SK-N-SH (cell line): ENCODE results near the gene EIF3A. TPM values are rescaled to one million over a fixed set of nuclear protein-coding genes. Genes with fewer than 3 reads are reported as not detected.

Experiments used
- CTCF ChIA-PET: fragments of 300-600, 350-600 bp; formaldehyde crosslinking; extraction: SDS; loops from one replicate; lab custom pipeline; 2021; lab: Yijun Ruan, JAX
- POLR2A ChIA-PET: fragments of 350-600 bp; sonication (Branson Sonifier 250); formaldehyde crosslinking; extraction: SDS; loops from one replicate; lab custom pipeline; 2020; ENCODE audit warnings: antibody characterized with exemption, inconsistent platforms; lab: Yijun Ruan, JAX
- DNase-seq: peaks from one replicate; pipeline ENCODE4 v3.0.0; 2012
- H2AFZ ChIP-seq: fragments of 200-600 bp; sonication (generic); 2 replicates; pipeline ENCODE4 v1.8.1; 2016; ENCODE audit warnings: antibody characterized with exemption, mild to moderate bottlenecking, low read depth
- H3F3A ChIP-seq: fragments of 200-600 bp; sonication (generic); replicated peaks from 2 replicates; pipeline ENCODE3; 2016; ENCODE audit warnings: antibody characterized with exemption, mild to moderate bottlenecking; ENCODE audit not compliant: insufficient read depth
- H3K27ac ChIP-seq, 2 experiments: fragments of 200-500 bp in 1 of 2; fragments of 200-600 bp in 1 of 2; sonication (Bioruptor generic) in 1 of 2; sonication (generic), shearing (Covaris generic) in 1 of 2; 2 replicates each; pipeline versions ENCODE4 v1.5.1 to v1.6.1; 2014 to 2016; ENCODE audit warnings: low read depth in 2 of 2, inconsistent platforms in 1 of 2, low read length in 1 of 2, mild to moderate bottlenecking in 1 of 2, mixed read lengths in 1 of 2
- H3K27me3 ChIP-seq: fragments of 200-600 bp; sonication (generic), shearing (Covaris generic); 2 replicates; pipeline ENCODE4 v1.6.1; 2016; ENCODE audit warnings: mixed run types; ENCODE audit not compliant: insufficient read depth
- H3K36me3 ChIP-seq, 2 experiments: fragments of 200-500 bp in 1 of 2; fragments of 200-600 bp in 1 of 2; sonication (Bioruptor generic) in 1 of 2; sonication (generic) in 1 of 2; replicated peaks in 1 of 2; 2 replicates each; pipeline versions ENCODE3 to v1.5.1; 2014 to 2016; ENCODE audit warnings: low read length in 1 of 2, mild to moderate bottlenecking in 1 of 2; ENCODE audit not compliant: insufficient read depth in 2 of 2, control insufficient read depth in 1 of 2
- H3K4me1 ChIP-seq, 2 experiments: fragments of 200-500 bp in 1 of 2; fragments of 200-600 bp in 1 of 2; sonication (Bioruptor generic) in 1 of 2; sonication (generic), shearing (Covaris generic) in 1 of 2; 2 replicates each; pipeline versions ENCODE4 v1.5.1 to v1.6.1; 2014 to 2016; ENCODE audit warnings: low read depth in 1 of 2, low read length in 1 of 2, mixed run types in 1 of 2; ENCODE audit not compliant: insufficient read depth in 2 of 2, control insufficient read depth in 1 of 2
- H3K4me2 ChIP-seq: fragments of 200-600 bp; sonication (generic), shearing (Covaris generic); 2 replicates; pipeline ENCODE4 v1.6.1; 2017; ENCODE audit warnings: mixed run types
- H3K4me3 ChIP-seq, 2 experiments: fragments of 200-500 bp in 1 of 2; fragments of 200-600 bp in 1 of 2; sonication (Bioruptor generic) in 1 of 2; sonication (generic), shearing (Covaris generic) in 1 of 2; 2 replicates each; pipeline versions ENCODE4 v1.5.1 to v1.8.1; 2014 to 2016; ENCODE audit warnings: low read depth in 2 of 2, inconsistent platforms in 1 of 2, low read length in 1 of 2, mild to moderate bottlenecking in 1 of 2, mixed read lengths in 1 of 2, moderate library complexity in 1 of 2
- H3K79me2 ChIP-seq: fragments of 200-600 bp; sonication (generic); 2 replicates; pipeline ENCODE4 v1.8.1; 2017; ENCODE audit warnings: mild to moderate bottlenecking; ENCODE audit not compliant: insufficient read depth
- H3K9ac ChIP-seq: fragments of 200-600 bp; sonication (generic); 2 replicates; pipeline ENCODE4 v1.6.1; 2017; ENCODE audit warnings: mixed run types
- H3K9me2 ChIP-seq: fragments of 200-600 bp; sonication (generic); 2 replicates; pipeline ENCODE4 v1.6.1; 2017; ENCODE audit warnings: mixed run types
- H3K9me3 ChIP-seq: fragments of 200-600 bp; sonication (generic); 2 replicates; pipeline ENCODE4 v1.6.1; 2017; ENCODE audit warnings: mixed run types, mild to moderate bottlenecking, moderate library complexity
- H4K20me1 ChIP-seq: fragments of 200-600 bp; sonication (generic); 2 replicates; pipeline ENCODE4 v1.6.1; 2017; ENCODE audit warnings: mild to moderate bottlenecking, mixed run types; ENCODE audit not compliant: insufficient read depth
- CHD2 ChIP-seq: fragments of 150-350 bp; IDR thresholded peaks from 2 replicates; pipeline ENCODE4 v1.6.1; 2018; ENCODE audit warnings: low read length; ENCODE audit not compliant: partially characterized antibody
- ELF1 ChIP-seq: IDR thresholded peaks from 2 replicates; pipeline ENCODE4 v1.4.0; 2012
- EZH2phosphoT487 ChIP-seq: fragments of 200-600 bp; sonication (generic); IDR thresholded peaks from 2 replicates; pipeline ENCODE4 v1.6.1; 2017; ENCODE audit warnings: low read depth, mixed run types, mild to moderate bottlenecking, antibody characterized with exemption, moderate library complexity, borderline replicate concordance
- FOXJ3 ChIP-seq: sonication (generic); formaldehyde crosslinking; IDR thresholded peaks from 2 replicates; pipeline ENCODE4 v1.5.1; 2020; ENCODE audit warnings: mild to moderate bottlenecking, missing genetic modification reagents
- FOXM1 ChIP-seq: IDR thresholded peaks from 2 replicates; pipeline ENCODE4 v1.4.0; 2012; ENCODE audit warnings: low read depth, mild to moderate bottlenecking
- GATA2 ChIP-seq: sonication (generic); formaldehyde crosslinking; IDR thresholded peaks from 2 replicates; pipeline ENCODE4 v1.5.0; 2020; ENCODE audit warnings: mild to moderate bottlenecking, missing genetic modification reagents
- JUND ChIP-seq: IDR thresholded peaks from 2 replicates; pipeline ENCODE4 v1.4.0; 2012
- POLR2AphosphoS5 ChIP-seq: IDR thresholded peaks from 2 replicates; pipeline ENCODE4 v1.6.1; 2012; ENCODE audit warnings: low read depth, low read length
- RAD21 ChIP-seq: IDR thresholded peaks from 2 replicates; pipeline ENCODE4 v1.6.1; 2012; ENCODE audit warnings: mild to moderate bottlenecking, low read length
- WGBS: methylation state at CpG from one replicate; pipeline ENCODE4 v1.1.6; 2017; ENCODE audit warnings: low lambda C conversion rate; 5-methylcytosine and 5-hydroxymethylcytosine counted together
- polyA plus RNA-seq, 3 experiments: library from polyadenylated mRNA; depleted of rRNA; stranded (reverse); fragments of >200 nt; gene quantifications; 2 replicates each; pipeline ENCODE4 v1.2.3, GENCODE V29; 2012
- TF ChIP-seq, protein P1 (sequence below): fragments of 150-350 bp; IDR thresholded peaks from 2 replicates; pipeline ENCODE4 v1.6.1; 2017; ENCODE audit warnings: antibody characterized with exemption, low read length, low read depth, borderline replicate concordance
- TF ChIP-seq, protein P2 (sequence below): fragments of 200-600 bp; sonication (generic); IDR thresholded peaks from 2 replicates; pipeline ENCODE4 v1.6.1; 2017; ENCODE audit warnings: antibody characterized with exemption, mild to moderate bottlenecking, moderate library complexity
- TF ChIP-seq, protein P3 (sequence below): IDR thresholded peaks from 2 replicates; pipeline ENCODE4 v1.6.1; 2012; ENCODE audit warnings: mild to moderate bottlenecking, low read depth, low read length, moderate library complexity
- TF ChIP-seq, protein P4 (sequence below): IDR thresholded peaks from 2 replicates; pipeline ENCODE4 v1.4.0; 2012; ENCODE audit warnings: low read depth, borderline replicate concordance
- TF ChIP-seq, protein P5 (sequence below): IDR thresholded peaks from 2 replicates; pipeline ENCODE4 v1.4.0; 2012; ENCODE audit warnings: low read depth

The EIF3A gene
- polyA plus RNA-seq, 1 of the 3 experiments (the other 2 are of a cell fraction): 25.8 TPM

DNA sequence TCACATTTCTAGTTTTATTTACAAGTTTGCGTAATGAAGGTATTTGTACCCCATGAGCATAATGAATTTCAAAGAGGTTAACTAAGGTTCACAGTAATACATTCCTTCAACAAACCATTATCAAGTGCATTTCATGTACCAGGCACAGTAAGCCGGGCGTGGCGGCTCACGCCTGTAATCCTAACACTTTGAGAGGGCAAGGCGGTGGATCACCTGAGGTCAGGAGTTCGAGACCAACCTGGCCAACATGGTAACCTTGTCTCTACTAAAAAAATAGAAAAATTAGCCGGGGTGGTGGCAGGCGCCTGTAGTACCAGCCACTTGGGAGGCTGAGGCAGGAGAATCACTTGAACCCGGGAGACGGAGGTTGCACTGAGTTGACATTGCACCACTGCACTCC, 4.3 kb upstream of the EIF3A start:
- Histone ChIP-seq H3K79me2 (peaks cover 19% of the 10 kb centered on the region), H2AFZ (no peak overlapping the region), H4K20me1 (peaks cover 1% of the 10 kb centered on the region), H3K4me1 (peaks cover 0 to 2% of the 10 kb centered on the region in 2 experiments; a peak in 1 of 4 replicates), H3K4me3 (no peak overlapping the region), H3K9me3 (no peaks in the 10 kb centered on the region), H3K9me2 (no peaks in the 10 kb centered on the region), H3K36me3 (no peaks in the 10 kb centered on the region), H3F3A (peaks cover 15% of the 10 kb centered on the region), H3K27me3 (no peaks in the 10 kb centered on the region), H3K9ac (no peak overlapping the region), H3K27ac (no peak overlapping the region), H3K4me2 (no peak overlapping the region)
- ChIA-PET CTCF (no interaction called here), POLR2A (no interaction called here)
- 86% methylated on average over 11 of the region's 11 CpGs for WGBS
- DNase-seq: no peak
- TF ChIP-seq, protein P1, sequence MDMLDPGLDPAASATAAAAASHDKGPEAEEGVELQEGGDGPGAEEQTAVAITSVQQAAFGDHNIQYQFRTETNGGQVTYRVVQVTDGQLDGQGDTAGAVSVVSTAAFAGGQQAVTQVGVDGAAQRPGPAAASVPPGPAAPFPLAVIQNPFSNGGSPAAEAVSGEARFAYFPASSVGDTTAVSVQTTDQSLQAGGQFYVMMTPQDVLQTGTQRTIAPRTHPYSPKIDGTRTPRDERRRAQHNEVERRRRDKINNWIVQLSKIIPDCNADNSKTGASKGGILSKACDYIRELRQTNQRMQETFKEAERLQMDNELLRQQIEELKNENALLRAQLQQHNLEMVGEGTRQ: no peak
- TF ChIP-seq JUND (no peak), POLR2AphosphoS5 (no peak), CHD2 (no peak), GATA2 (no peak), RAD21 (no peak), ELF1 (no peak), FOXJ3 (CRISPR knock-in tag) (no peak), FOXM1 (no peak), EZH2phosphoT487 (no peak)
- TF ChIP-seq, protein P2, sequence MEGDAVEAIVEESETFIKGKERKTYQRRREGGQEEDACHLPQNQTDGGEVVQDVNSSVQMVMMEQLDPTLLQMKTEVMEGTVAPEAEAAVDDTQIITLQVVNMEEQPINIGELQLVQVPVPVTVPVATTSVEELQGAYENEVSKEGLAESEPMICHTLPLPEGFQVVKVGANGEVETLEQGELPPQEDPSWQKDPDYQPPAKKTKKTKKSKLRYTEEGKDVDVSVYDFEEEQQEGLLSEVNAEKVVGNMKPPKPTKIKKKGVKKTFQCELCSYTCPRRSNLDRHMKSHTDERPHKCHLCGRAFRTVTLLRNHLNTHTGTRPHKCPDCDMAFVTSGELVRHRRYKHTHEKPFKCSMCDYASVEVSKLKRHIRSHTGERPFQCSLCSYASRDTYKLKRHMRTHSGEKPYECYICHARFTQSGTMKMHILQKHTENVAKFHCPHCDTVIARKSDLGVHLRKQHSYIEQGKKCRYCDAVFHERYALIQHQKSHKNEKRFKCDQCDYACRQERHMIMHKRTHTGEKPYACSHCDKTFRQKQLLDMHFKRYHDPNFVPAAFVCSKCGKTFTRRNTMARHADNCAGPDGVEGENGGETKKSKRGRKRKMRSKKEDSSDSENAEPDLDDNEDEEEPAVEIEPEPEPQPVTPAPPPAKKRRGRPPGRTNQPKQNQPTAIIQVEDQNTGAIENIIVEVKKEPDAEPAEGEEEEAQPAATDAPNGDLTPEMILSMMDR: no peak
- TF ChIP-seq, protein P3, sequence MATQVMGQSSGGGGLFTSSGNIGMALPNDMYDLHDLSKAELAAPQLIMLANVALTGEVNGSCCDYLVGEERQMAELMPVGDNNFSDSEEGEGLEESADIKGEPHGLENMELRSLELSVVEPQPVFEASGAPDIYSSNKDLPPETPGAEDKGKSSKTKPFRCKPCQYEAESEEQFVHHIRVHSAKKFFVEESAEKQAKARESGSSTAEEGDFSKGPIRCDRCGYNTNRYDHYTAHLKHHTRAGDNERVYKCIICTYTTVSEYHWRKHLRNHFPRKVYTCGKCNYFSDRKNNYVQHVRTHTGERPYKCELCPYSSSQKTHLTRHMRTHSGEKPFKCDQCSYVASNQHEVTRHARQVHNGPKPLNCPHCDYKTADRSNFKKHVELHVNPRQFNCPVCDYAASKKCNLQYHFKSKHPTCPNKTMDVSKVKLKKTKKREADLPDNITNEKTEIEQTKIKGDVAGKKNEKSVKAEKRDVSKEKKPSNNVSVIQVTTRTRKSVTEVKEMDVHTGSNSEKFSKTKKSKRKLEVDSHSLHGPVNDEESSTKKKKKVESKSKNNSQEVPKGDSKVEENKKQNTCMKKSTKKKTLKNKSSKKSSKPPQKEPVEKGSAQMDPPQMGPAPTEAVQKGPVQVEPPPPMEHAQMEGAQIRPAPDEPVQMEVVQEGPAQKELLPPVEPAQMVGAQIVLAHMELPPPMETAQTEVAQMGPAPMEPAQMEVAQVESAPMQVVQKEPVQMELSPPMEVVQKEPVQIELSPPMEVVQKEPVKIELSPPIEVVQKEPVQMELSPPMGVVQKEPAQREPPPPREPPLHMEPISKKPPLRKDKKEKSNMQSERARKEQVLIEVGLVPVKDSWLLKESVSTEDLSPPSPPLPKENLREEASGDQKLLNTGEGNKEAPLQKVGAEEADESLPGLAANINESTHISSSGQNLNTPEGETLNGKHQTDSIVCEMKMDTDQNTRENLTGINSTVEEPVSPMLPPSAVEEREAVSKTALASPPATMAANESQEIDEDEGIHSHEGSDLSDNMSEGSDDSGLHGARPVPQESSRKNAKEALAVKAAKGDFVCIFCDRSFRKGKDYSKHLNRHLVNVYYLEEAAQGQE: no peak
- TF ChIP-seq, protein P4, sequence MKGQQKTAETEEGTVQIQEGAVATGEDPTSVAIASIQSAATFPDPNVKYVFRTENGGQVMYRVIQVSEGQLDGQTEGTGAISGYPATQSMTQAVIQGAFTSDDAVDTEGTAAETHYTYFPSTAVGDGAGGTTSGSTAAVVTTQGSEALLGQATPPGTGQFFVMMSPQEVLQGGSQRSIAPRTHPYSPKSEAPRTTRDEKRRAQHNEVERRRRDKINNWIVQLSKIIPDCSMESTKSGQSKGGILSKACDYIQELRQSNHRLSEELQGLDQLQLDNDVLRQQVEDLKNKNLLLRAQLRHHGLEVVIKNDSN: no peak
- TF ChIP-seq, protein P5, sequence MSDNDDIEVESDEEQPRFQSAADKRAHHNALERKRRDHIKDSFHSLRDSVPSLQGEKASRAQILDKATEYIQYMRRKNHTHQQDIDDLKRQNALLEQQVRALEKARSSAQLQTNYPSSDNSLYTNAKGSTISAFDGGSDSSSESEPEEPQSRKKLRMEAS: no peak
